GM18951 (cell line): ENCODE data around the gene CCSER1.
"Not testable (repeated sequence)": the region's sequence is repeated elsewhere in the genome, so short reads cannot be mapped to it uniquely, and the experiment has no call there.

Experiments
- POLR2A ChIP-seq: IDR thresholded peaks from 4 replicates; pipeline ENCODE4 v1.6.1; 2011; ENCODE audit warnings: mild to moderate bottlenecking; ENCODE audit not compliant: insufficient read length, insufficient read depth; ENCODE audit errors: extremely low read depth
- in situ Hi-C: fragments of 300-500 bp; cut with MboI; formaldehyde crosslinking; loops from one replicate; pipeline ENCODE4 v1.12.0; 2022; ENCODE audit warnings: low sequenced_read_pairs, mixed read lengths, inconsistent platforms; ENCODE audit not compliant: unreplicated experiment

The CCSER1 gene

GRCh38 chr4:91359041-91360031 is 1232.1 kb downstream of the CCSER1 start:
- TF ChIP-seq POLR2A: no peak
- in situ Hi-C loops: no loop called here

DNA sequence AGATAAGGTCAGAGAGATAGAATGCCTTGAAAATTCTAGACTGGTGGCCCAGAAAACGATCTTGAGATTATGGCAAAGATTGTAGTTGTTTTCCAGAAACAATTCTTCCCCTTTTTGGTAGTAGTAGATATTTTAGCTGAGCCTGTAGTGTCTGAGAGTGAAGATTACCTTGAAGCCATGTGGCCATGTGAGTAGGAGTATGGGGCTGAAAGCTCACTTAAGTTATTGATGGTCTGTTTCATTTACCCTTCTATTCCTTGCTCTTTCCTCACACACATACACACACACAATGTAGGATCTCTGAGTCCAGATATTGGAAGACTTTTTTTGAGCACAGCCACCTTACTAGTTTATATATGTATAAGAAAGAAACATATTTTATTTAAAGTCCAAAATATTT is 1234.9 kb downstream of the CCSER1 start:
- TF ChIP-seq POLR2A: no peak
- in situ Hi-C loops: no loop called here

- no peak for TF ChIP-seq POLR2A
- in situ Hi-C loops: no loop called here
These were observed 1239.4 kb downstream of the CCSER1 start for GRCh38 chr4:91366554-91366953.

GRCh38 chr4:91369116-91369515 is 1241.9 kb downstream of the CCSER1 start:
- TF ChIP-seq POLR2A: no peak

GRCh38 chr4:91373546-91373945 is 1246.4 kb downstream of the CCSER1 start:
- TF ChIP-seq POLR2A: no peak
- in situ Hi-C loops: no loop called here

More at GRCh38 chr4:91369116-91369515, 1241.9 kb downstream of the CCSER1 start:
- in situ Hi-C loops: no loop called here

- in situ Hi-C loops: not testable (repeated sequence)
These were observed 1278.2 kb downstream of the CCSER1 start for GRCh38 chr4:91405431-91405830.

DNA sequence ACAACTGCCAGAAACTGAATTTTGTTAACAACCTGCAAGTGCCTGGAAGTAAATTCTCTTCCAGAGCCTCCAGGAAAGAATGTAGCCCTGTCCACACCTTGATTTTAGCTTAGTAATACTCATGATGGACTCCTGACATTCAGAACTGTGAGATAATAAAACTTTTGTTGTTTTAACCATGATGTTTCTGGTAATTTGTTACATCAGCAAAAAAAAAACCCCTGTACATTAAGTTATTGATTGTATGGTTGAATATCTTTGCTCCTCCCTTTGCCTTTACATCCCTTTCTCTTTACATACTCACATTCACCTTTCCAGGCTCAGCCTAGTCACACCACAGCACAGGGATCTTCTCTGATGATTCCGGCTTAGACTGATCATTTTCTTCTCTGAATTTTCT is 1294.8 kb downstream of the CCSER1 start:
- TF ChIP-seq POLR2A: no peak
- in situ Hi-C loops: no loop called here

GRCh38 chr4:91426725-91427124 is 1299.5 kb downstream of the CCSER1 start:
- in situ Hi-C loops: no loop called here

GRCh38 chr4:91427171-91427570 is 1300.0 kb downstream of the CCSER1 start:
- no peak for TF ChIP-seq POLR2A
- in situ Hi-C loops: no loop called here

More at GRCh38 chr4:91426725-91427124, 1299.5 kb downstream of the CCSER1 start:
- no peak for TF ChIP-seq POLR2A

GRCh38 chr4:91434631-91435030 is 1307.4 kb downstream of the CCSER1 start:
- in situ Hi-C loops: no loop called here
- no peak for TF ChIP-seq POLR2A

DNA sequence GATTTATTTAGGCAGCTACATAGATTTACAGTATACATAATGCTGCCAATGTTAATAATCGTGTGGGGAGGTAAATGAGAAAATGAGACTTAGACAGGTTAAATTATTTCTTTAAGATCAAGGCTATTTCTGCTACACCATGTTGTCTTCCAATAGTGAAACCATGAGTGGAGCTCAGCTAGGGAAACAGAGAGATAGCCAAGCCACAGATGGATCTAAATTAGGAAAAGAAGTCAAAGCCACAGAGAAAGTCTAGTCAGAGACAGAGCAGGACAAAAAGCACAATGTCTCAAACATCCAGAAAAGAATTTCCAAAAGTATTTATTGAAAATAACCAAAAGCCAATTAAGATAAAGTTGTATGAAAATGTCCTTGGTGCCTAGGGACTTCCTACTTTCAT is 1309.4 kb downstream of the CCSER1 start:
- TF ChIP-seq POLR2A: no peak
- in situ Hi-C loops: no loop called here

DNA sequence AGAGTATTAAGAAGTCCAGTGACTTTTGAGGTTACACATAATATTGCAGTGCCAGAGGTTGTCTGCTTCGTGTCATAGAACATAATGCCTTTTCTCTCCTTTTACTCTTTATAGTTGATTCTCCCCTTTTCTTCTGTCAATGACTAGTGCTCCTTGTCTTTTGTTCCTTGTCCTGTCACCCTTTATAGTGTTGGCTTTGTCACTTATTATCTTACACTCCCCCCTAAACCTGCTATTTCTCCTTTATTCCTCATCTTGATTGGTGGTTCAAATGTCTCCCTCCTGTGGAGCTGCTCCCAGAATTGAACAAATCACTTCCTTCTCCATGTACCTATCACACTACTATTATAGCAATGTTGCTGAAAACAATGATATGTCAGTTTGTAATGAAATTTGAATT is 1320.0 kb downstream of the CCSER1 start:
- in situ Hi-C loops: no loop called here

DNA sequence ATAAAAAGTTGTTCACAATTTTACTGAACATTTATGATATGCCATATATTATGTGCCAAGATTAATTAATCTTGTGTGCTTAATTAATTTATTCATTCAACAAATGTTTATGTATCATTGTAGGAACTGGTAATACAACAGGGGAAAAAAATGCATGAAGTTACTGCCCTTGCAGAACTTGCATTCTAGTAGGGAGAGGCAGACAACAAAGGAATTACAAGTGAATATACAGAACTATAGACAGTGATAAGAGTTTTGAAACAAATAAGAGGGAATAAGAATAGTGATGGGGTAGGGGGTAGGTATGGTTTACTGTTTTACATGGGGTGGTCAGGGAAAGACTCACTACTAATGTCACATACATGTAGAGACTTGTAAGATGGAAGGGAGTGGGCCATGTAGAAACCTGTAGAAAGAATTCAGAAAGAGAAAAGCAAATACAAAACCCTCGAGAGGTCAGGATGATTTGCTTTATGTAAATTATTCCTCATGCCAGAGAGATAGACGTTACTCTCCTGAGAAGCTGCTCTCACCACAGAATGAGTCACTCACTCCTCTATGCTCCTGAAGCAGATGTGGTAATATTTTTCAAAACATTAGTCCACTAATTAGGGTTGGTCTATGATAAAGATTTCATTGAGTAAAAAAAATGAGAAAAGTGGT is 1321.6 kb downstream of the CCSER1 start:
- in situ Hi-C loops: no loop called here
- no peak for TF ChIP-seq POLR2A

More for the DNA sequence above, 1320.0 kb downstream of the CCSER1 start:
- TF ChIP-seq POLR2A: no peak

- TF ChIP-seq POLR2A: no peak
- in situ Hi-C loops: no loop called here
These were observed 1326.9 kb downstream of the CCSER1 start for GRCh38 chr4:91454111-91454510.

DNA sequence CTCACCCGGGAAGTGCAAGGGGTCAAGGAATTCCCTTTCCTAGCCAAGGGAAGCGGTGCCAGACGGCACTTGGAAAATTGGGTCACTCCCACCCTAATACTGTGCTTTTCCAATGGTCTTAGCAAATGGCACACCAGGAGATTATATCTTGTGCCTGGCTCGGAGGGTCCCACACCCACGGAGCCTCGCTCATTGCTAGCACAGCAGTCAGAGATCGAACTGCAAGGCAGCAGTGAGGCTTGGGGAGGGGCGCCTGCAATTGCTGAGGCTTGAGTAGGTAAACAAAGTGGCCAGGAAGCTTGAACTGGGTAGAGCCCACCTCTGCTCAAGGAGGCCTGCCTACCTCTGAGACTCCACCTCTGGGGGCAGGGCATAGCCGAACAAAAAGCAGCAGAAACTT is 1335.4 kb downstream of the CCSER1 start:
- in situ Hi-C loops: not testable (repeated sequence)
